ENCODE results near the gene ZCCHC24.

ZCCHC24 gene

GRCh38 chr10:79445977-79446757 is 743 bp upstream of the ZCCHC24 start:
- peak; percentile 12 for DNase-seq

- DNase-seq = peak; percentile 49
These were observed 965 bp downstream of the ZCCHC24 start for GRCh38 chr10:79444199-79445119.

GRCh38 chr10:79443338-79444198 is 1.9 kb downstream of the ZCCHC24 start:
- DNase-seq = no peak

- no peak for DNase-seq
These were observed 3.0 kb downstream of the ZCCHC24 start for GRCh38 chr10:79442171-79443040.

DNA sequence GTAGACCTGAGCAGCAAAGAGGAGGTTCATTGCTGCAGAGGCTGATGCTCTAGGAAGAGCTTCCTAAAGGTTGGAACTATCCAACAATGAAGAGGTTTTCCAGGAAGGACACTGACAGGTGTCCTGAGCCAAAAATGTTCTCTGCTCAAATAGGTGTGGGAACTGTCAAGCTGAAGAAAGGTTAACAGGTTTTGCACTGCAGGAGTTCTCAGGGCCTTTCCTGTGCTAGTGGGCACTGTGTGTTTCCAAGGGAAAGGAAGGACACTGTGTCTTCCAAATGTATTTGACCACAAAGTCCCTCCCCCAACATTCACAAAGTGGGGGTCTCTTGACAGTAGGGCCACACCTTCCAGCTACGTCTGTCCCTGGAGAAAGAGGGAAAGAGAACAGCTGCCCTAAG is 4.0 kb downstream of the ZCCHC24 start:
- DNase-seq = no peak

DNA sequence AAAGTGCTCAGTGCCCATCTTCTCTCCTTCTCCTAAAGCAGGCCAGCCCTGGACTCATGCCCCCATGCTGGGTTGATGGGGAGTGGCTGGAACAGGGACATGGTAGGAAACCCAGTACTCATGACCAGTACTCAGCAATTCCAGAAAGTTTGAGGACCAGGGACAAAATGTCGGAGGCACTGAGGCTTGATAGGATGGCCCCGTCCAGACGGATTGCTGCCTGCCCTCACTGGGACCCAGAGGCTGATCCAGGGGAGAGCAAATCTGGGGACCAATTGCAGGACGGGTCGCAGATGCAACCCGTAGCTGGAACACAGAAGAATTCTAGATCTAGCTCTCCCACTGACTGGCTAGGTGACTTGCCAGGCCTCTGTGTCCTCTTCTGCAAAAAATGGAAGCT is 5.1 kb downstream of the ZCCHC24 start:
- no peak for DNase-seq

DNA sequence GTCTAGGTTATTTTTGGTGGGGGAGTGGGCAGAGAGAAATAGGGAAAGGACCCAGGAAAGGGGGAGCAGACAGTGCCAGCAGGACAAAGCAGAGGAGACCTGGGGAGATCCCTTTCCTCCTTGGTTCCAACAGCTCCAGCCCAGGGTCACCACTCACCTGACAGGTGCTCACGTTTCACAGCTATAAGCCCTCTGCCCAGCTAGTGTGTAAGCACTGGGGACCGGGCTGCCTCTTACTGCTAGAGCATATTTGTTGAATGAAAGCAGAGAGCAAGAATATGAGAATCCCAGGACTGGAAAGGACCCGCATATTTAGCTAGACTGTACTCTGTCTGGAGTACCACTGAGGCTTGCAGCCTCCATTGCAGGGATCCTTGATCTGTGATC is 6.7 kb downstream of the ZCCHC24 start:
- no peak for DNase-seq

- no peak for DNase-seq
These were observed 7.3 kb downstream of the ZCCHC24 start for GRCh38 chr10:79438021-79438698.

DNA sequence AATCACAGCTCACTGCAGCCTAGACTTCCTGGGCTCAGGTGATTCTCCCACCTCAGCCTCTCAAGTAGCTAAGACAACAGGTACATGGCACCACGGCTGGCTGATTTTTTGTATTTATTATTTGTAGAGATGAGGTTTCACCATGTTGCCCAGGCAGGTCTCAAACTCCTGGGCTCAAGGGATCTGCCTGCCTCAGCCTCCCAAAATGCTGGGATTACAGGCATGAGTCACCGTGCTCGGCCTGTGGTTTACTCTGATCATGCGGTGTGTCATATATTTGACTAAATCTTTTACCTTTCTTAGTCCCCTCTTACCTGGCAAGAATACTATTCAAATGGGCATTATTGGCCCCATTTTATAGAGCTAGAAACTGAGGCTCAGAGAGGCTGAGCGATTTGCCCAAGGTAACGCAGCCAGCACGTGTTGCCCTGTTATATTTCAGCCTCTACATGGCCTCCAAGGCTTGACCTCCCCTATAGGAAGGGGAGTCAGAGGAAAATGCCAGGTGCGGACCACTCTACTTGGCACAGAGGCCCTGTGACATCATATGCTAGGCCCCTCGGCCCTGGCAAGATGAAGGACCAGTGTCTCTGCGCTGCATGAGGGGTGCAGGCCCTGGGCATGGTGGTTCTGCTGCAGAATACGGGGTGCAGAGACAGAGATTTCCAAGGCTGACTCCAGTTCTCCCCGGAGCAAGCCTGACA is 8.2 kb downstream of the ZCCHC24 start:
- DNase-seq = no peak

- no peak for DNase-seq
These were observed 8.6 kb downstream of the ZCCHC24 start for GRCh38 chr10:79436850-79437103.

DNA sequence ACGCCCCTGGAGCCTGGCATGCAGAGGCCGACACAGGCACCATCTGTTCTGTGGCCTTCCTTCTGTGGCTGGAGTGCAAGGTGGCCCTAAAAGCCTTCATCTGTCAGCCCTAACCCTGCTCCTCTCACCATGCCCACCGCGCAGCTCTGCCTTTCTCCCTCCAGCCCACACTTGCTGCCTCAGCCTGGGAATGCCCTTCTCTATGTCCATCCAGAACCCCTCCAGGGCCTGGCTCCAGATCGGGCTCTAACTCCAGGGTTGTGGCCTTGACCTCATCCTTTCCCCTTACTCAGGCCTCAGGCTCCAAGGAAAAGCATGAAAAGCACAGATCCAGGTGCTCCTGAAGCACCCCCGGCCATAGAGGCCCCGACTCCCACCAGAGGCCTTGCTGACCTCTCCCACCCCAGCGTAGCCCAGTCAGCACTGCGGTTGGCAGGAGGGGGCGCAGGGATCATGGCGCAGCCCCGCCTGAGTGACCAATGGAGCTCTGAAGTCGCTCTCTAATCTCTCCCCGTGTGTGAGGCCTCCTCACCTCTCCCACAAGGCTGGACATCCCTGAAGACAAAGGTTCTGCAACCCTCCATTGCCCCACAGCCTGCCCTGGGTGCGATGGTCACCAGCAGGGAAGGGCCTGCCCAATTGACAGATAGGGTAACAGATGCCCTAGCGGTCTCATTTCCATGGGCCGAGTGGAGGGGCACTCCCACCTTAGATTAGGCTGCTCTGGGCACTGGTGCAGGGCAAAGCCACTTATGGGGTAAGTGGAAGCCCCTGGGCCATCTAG is 9.2 kb downstream of the ZCCHC24 start:
- DNase-seq = no peak

GRCh38 chr10:79435271-79436065 is 10.0 kb downstream of the ZCCHC24 start:
- no peak for DNase-seq

GRCh38 chr10:79434821-79435251 is 10.6 kb downstream of the ZCCHC24 start:
- DNase-seq = no peak

GRCh38 chr10:79434223-79434687 is 11.2 kb downstream of the ZCCHC24 start:
- DNase-seq = no peak

DNA sequence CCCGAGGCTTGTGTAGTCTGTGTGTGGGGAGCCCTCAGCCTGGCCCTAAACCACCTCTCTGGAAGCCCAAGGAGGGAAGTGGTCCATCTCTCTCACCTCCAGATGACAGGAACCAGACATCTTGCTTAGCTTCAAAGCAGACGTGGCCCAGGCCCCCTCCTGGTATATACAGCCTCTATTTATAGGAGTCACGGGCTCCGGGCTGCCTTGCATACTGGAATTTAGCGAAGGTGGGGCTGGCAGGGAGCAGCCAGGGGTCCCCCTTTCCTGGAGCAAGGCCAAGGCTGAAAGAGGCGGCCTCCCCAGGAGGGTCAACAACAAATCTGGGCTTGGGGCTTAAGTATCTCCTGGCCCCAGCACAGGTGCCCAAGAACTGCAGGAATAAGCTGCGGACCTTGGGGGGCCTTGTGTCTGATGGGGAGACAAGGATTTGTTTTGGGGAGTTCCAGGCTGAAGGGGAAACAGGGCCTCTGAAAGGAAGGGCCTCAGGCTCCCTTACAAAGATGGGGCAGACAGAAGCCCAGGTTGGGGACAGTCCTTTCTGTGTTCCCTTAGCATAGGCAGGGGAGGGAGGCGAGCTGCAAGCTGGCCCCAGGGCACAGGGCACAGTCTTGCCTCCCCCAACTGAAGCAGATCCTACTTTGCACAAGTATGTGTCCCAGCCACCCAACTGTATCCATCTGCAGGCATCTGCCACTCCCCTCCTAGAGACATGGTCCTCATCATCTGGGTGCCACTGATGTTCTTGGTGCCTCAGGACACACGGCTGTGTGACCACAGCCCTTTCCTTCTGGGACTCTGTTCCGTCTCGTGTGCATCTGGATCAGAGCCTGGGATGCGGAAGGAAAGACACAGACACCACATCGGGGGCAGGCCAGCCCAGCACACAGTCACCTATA is 11.9 kb downstream of the ZCCHC24 start:
- DNase-seq = no peak

- DNase-seq = no peak
These were observed 13.3 kb downstream of the ZCCHC24 start for GRCh38 chr10:79431891-79432831.

- DNase-seq = no peak
These were observed 14.0 kb downstream of the ZCCHC24 start for GRCh38 chr10:79431428-79431827.
